ENCODE results near the gene CLN6. TPM values are rescaled to one million over a fixed set of nuclear protein-coding genes. Genes with fewer than 3 reads are reported as not detected.
A peak's percentile ranks its signal among the peaks of the same experiment; 100 is the strongest.
"Not testable (repeated sequence)": the region's sequence is repeated elsewhere in the genome, so short reads cannot be mapped to it uniquely, and the experiment has no call there.

CLN6 gene
- total RNA-seq, 4 donors from 2014 or later: 15.6 to 40.1 (median 21.3) TPM

- DNase-seq (ENCODE audit: low spot score) (peak; percentile 21), ATAC-seq (ENCODE audit: low FRiP score) (no peak)
- no peak for TF ChIP-seq CTCF (IDR thresholded peaks at IDR 0.05)
Measured at GRCh38 chr15:68204776-68205557, 24.6 kb downstream of the CLN6 start, which contains the start of gene CALML4. CALML4 (minus strand) TSS chr15:68205332; CDS start chr15:68205247, 85 bp downstream.

GRCh38 chr15:68204361-68204760 is 25.2 kb downstream of the CLN6 start:
- ATAC-seq (ENCODE audit: low FRiP score) (no peak), DNase-seq (ENCODE audit: low spot score) (no peak)
- no peak for TF ChIP-seq CTCF (IDR thresholded peaks at IDR 0.05)

GRCh38 chr15:68203956-68204355 is 25.6 kb downstream of the CLN6 start:
- DNase-seq (ENCODE audit: low spot score): peak; percentile 6
- TF ChIP-seq CTCF (IDR thresholded peaks at IDR 0.05): no peak
- ATAC-seq (ENCODE audit: low FRiP score): no peak

GRCh38 chr15:68203486-68203885 is 26.0 kb downstream of the CLN6 start:
- TF ChIP-seq CTCF (IDR thresholded peaks at IDR 0.05): no peak
- ATAC-seq (ENCODE audit: low FRiP score) (no peak), DNase-seq (ENCODE audit: low spot score) (no peak)

GRCh38 chr15:68202994-68203393 is 26.5 kb downstream of the CLN6 start:
- DNase-seq (ENCODE audit: low spot score): peak; percentile 18
- not testable (repeated sequence) for ATAC-seq (ENCODE audit: low FRiP score)

GRCh38 chr15:68201879-68202261 is 27.7 kb downstream of the CLN6 start:
- no peak for ATAC-seq (ENCODE audit: low FRiP score)
- no peak for DNase-seq (ENCODE audit: low spot score)
- no peak for TF ChIP-seq CTCF (IDR thresholded peaks at IDR 0.05)

GRCh38 chr15:68201153-68201878 is 28.2 kb downstream of the CLN6 start:
- ATAC-seq (ENCODE audit: low FRiP score) (no peak), DNase-seq (ENCODE audit: low spot score) (no peak)
- TF ChIP-seq CTCF (IDR thresholded peaks at IDR 0.05): no peak

All from omental fat pad (tissue), 4 donors.